DMS153 treated with DMSO at 0.1 percent for 48 hours (cell line): Measurements from ENCODE around the gene HK2.

Source experiments
- DNase-seq: peaks from one replicate; lab custom pipeline; 2025; ENCODE audit not compliant: unreplicated experiment; lab: John Stamatoyannopoulos, UW

HK2 gene

GRCh38 chr2:74857215-74857614, 23.3 kb downstream of the HK2 start:
- no peak for DNase-seq

- DNase-seq = no peak
These were observed 23.8 kb downstream of the HK2 start for GRCh38 chr2:74857725-74858124.

DNA sequence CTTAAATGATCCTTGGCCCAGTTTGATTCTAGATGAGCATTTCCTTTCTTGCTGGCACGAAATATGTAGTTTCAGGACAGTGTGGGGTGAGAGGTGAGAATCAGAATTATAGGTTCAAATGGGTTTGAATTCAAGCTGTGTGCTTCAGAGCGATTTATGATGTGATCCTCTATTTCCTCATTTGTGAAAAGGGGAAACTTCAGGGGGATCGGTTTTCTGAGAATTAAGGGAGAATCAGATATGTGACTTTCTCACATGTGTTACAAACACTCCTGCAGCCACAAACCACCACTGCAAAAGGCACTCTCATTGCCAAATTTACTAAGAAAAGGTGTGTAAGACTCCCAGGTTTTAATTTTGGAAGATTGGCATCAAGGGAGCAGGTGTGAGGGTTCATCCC, 24.4 kb downstream of the HK2 start:
- no peak for DNase-seq

DNA sequence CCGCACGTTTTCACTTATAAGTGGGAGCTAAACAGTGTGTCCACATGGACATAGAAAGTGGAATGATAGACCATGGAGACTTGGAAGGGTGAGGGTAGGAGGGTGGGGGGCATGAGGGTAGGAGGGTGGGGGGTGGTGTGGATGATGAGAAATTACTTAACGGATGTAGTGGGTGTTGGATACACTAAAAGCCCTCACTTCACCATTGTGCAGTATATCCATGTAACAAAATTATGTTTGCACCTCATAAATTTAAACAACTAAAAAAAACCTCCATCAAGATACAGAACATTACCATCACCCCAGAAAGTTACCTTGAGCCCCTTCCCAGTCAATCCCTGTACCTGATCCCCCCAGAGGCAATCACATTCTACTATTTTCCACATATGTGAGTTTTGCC, 26.2 kb downstream of the HK2 start:
- DNase-seq = no peak

- no peak for DNase-seq
These were observed 26.6 kb downstream of the HK2 start for GRCh38 chr2:74860521-74860920.

DNA sequence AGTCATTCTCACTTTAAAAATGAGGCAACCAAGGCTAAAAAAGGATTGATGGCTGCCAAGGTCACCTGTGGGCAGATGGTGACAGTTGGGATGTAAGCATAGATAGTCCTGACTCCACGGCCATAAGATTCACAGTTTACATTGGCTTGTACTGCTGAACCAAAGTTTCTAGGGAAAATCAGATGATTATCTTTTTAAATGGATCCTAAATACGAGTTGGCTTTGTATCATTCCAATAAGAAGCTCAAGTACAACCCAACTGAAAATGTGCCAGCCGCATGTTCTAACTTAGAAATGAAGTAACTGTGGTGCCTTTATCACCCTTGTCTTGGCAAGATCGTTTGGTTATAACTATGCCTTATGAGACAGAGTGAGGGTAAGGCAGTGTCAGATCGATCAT, 27.6 kb downstream of the HK2 start:
- DNase-seq = no peak

DNA sequence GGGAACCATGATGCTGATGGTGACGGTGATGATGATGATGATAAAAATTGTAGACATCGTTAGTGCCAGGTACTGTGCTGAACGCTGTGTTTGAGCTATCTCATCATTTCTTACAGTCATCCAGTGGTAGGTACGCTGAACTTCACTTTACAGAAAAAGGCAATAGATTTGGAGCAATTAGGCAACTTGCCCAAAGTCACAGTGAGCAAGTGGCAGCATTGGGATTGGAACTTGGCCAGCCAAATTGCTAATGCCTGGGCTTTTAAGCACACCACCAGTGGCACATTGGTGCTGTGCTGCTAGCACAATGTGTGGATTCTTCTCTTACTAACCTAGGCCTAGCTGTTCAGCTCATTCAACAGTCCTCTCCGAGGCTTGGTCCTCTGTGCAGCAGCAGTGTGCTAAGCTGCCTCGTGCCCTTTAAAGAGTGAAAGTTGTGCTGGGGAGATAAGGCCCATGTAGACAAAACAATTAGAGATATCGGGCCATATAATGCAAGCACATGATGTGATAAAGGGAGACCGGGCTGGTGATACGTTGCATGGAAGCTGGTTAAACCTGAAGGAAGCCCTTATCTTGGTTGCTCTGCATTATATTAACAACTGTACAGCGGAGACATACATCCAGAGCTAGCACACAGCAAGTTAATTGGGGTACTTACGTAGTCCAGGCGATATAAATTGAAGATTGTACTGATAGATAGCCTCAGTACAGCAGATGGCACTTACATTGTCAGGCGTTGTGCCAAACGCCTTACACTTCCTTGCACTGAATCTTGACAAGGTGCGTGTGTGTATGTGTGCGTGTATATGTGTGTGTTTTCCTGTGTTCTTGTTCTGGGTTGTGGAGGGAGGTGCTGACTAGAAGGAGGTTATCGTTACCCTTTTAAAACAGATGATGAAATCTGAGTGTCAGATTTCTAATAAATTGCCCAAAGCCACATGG, 28.4 kb downstream of the HK2 start:
- DNase-seq = no peak

- DNase-seq = no peak
These were observed 29.9 kb downstream of the HK2 start for GRCh38 chr2:74863802-74864248.

GRCh38 chr2:74864728-74865722, 31.1 kb downstream of the HK2 start:
- DNase-seq = no peak

DNA sequence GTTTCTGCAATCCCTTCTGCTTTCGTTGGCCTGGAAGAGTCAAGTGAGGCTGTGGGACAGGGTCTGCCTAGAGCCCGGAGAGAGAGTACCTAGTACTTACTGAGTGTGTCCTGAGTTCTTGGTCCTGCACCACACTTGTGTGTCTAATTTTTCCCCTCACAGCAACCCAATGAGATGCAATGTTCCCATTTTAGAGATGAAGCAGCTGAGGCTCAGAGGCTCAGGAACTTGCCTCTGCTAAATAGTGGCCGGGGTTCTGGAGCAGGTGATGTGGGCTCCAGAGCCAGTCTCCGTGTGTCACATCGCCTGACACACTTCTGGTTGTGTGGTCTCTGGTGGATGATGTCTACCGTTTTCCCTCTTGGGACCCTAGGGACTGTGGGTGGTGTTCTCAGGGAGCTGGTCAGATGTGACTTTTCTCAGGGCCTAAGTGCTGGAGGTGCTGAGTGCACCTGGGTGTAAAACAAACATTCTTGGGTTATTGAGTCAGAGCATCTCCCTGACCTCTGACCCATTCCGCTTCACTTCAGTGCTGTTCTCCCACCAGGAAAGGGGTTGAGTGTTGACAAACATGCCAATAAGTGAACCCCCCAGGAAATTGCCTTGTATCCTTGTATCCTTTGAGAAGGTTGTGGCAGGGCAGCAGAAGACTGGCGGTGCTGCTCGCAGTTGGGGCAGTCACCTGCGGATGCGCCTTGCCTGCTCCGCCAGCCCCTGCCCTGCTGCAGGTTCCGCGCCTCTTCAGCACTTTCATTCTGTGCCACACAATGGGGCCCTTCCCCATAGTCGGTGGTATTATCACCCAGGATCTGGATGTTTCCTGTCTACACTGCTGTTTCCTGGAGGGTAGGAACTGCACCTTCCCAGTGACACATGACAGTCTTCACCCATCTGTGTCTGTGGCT, 32.1 kb downstream of the HK2 start:
- DNase-seq = no peak

DNA sequence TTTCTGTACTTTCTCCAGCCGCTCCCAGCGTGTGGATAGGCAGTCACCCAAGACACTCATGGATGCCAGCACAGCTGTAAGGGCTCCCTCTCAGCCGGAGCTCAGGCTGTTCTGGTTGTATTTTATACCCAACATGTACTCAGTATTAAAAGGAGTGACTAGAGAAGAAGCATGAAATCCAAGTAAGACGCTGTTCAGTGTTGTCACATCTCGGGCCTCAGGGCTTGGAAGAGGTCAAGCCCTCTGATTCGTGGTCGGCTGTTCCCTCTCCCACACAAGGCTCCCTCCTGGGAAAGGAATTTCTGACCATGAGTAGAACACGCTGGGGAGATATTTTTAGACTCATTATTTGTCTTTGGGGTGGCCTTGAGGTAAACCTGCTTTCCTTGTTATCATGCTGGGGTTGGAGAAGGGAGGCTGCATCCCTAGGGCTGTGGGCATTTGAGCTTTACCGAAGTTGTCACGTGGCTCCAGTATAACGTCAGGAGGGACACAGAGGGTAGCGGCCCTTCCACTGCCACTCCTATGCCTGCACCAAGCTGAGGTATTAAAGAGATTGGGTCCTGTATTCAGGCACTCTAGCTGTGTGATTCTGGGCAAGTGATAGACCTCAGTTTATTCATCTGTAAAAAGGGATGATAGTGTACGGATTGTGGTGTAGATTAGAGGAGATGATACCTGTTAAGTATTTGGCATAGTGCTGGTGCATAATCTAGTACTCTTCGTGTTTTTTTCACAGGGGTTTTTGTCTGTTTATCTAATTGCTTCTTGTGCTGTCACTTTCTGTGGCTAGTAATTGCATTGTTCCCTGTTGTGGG, 34.1 kb downstream of the HK2 start:
- DNase-seq = no peak

DNA sequence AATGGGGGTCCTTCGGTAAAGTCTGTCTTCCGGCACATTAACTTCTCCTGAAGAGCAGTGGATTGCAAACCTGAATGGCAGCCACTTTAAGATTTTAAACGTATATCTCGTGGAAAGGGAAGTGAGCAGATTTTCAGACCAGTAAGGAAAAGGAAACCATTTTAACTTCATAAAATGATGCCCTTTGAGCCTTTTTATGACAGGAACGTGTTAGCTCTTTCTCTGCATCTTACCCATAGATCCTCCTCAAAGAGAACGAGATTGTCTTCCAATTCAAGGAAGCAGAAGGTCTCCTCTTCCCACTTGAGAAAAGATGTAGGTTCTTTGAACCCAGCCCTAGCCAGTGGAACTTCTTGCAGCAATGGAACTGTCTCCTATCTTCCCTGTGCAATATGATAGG, 35.6 kb downstream of the HK2 start:
- no peak for DNase-seq

- DNase-seq = no peak
These were observed 37.0 kb downstream of the HK2 start for GRCh38 chr2:74870951-74871350.

GRCh38 chr2:74871414-74871813, 37.5 kb downstream of the HK2 start:
- DNase-seq = no peak

GRCh38 chr2:74872389-74872836, 38.5 kb downstream of the HK2 start:
- no peak for DNase-seq

DNA sequence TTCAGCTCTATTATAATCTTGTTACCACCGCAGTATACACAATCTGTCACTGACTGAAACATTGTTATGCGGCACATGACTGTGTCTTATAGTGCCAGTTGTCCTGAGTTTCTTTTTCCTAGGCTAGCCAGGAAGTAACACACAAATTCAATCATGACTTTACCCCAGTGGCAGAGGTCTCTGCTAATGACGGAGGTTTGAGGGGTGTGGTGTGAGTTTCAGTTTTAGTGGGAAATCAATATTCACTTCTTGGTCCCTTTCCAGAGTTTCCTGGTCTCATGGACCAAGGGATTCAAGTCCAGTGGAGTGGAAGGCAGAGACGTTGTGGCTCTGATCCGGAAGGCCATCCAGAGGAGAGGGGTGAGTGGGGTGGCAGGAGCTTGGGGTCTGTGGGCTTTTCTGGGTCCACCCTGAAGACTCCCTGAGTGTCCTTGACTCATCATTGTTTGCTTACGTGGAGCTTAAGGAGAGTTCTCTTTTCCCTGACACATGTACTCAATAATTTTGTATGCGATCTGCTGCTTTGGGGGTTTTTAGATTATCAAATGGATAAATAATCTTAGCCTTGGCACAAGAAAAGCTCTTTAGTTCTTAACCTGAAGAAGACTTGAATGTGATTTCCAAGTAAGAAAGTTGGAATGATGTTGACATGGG, 39.2 kb downstream of the HK2 start:
- DNase-seq = no peak

- DNase-seq = no peak
These were observed 40.0 kb downstream of the HK2 start for GRCh38 chr2:74873678-74874640.
